HG02678 (cell line): ENCODE results near the gene GORASP1.

ENCODE experiments used
- ATAC-seq: cut with Tn5 transposase; IDR thresholded peaks from one replicate; pipeline ENCODE4 v1.9.1; 2021; ENCODE audit warnings: mild to moderate bottlenecking, moderate library complexity; ENCODE audit not compliant: unreplicated experiment

The GORASP1 gene

GRCh38 chr3:39141171-39141995, 34.0 kb upstream of the GORASP1 start:
- no peak for ATAC-seq

GRCh38 chr3:39140341-39140971, 33.0 kb upstream of the GORASP1 start:
- no peak for ATAC-seq

- ATAC-seq = no peak
Observed at GRCh38 chr3:39139442-39139841, 32.0 kb upstream of the GORASP1 start.

- no peak for ATAC-seq
Observed at GRCh38 chr3:39138804-39139415, 31.5 kb upstream of the GORASP1 start.

GRCh38 chr3:39137991-39138803, 30.8 kb upstream of the GORASP1 start:
- ATAC-seq = no peak

- ATAC-seq = no peak
Observed at GRCh38 chr3:39137435-39137936, 30.1 kb upstream of the GORASP1 start.

GRCh38 chr3:39136533-39137434, 29.4 kb upstream of the GORASP1 start:
- ATAC-seq = no peak

- ATAC-seq = no peak
Observed at GRCh38 chr3:39135170-39135805, 27.9 kb upstream of the GORASP1 start.

GRCh38 chr3:39134305-39134704, 26.9 kb upstream of the GORASP1 start:
- no peak for ATAC-seq

GRCh38 chr3:39133822-39134221, 26.4 kb upstream of the GORASP1 start:
- no peak for ATAC-seq

GRCh38 chr3:39133093-39133490, 25.7 kb upstream of the GORASP1 start:
- ATAC-seq = no peak

GRCh38 chr3:39132096-39133092, 25.0 kb upstream of the GORASP1 start:
- ATAC-seq = no peak

- ATAC-seq = no peak
Observed at GRCh38 chr3:39130693-39131265, 23.4 kb upstream of the GORASP1 start.

- no peak for ATAC-seq
Observed at GRCh38 chr3:39130026-39130425, 22.6 kb upstream of the GORASP1 start.

GRCh38 chr3:39128951-39129350, 21.5 kb upstream of the GORASP1 start:
- no peak for ATAC-seq

- ATAC-seq = no peak
Observed at GRCh38 chr3:39127908-39128304, 20.5 kb upstream of the GORASP1 start.

- ATAC-seq = no peak
Observed at GRCh38 chr3:39127269-39127907, 20.0 kb upstream of the GORASP1 start.
